OCI-LY3 (cell line): ENCODE data around the gene CFAP221.

Experiments
- CTCF ChIP-seq: fragments of 200-600, 300-600 bp; sonication (generic); IDR thresholded peaks from 2 replicates; pipeline ENCODE4 v1.5.1; 2014; ENCODE audit warnings: antibody characterized with exemption, low read length, low read depth
- EZH2phosphoT487 ChIP-seq: fragments of 200-600 bp; shearing (Covaris generic); IDR thresholded peaks from 2 replicates; pipeline ENCODE4 v1.6.1; 2018; ENCODE audit warnings: antibody characterized with exemption, mixed run types, low read depth

GRCh38 chr2:119704670-119705120 is 160.4 kb downstream of the CFAP221 start:
- TF ChIP-seq CTCF (no peak), EZH2phosphoT487 (no peak)
